Osteocyte (in vitro differentiated cells): ENCODE results near the gene C11orf98. TPM values are rescaled to one million over a fixed set of nuclear protein-coding genes. Genes with fewer than 3 reads are reported as not detected.

Source experiments
- DNase-seq: peaks from one replicate; pipeline ENCODE4 v3.0.0; 2021; ENCODE audit warnings: mixed read lengths; ENCODE audit not compliant: unreplicated experiment; ENCODE audit errors: extremely low spot score
- H3K27ac Mint-ChIP-seq: one replicate; pipeline ENCODE4 v1.8.0; 2021; ENCODE audit warnings: mild to moderate bottlenecking, mixed read lengths; ENCODE audit not compliant: unreplicated experiment
- H3K27me3 Mint-ChIP-seq: one replicate; pipeline ENCODE4 v1.8.0; 2021; ENCODE audit warnings: mixed read lengths; ENCODE audit not compliant: unreplicated experiment
- H3K36me3 Mint-ChIP-seq: one replicate; pipeline ENCODE4 v1.8.0; 2021; ENCODE audit warnings: mixed read lengths; ENCODE audit not compliant: unreplicated experiment
- H3K4me1 Mint-ChIP-seq: one replicate; pipeline ENCODE4 v1.8.0; 2021; ENCODE audit warnings: mixed read lengths; ENCODE audit not compliant: unreplicated experiment
- H3K4me3 Mint-ChIP-seq: one replicate; pipeline ENCODE4 v1.8.0; 2021; ENCODE audit warnings: mild to moderate bottlenecking, moderate library complexity, mixed read lengths; ENCODE audit not compliant: unreplicated experiment
- H3K9me3 Mint-ChIP-seq: one replicate; pipeline ENCODE4 v1.8.0; 2021; ENCODE audit warnings: mixed read lengths; ENCODE audit not compliant: unreplicated experiment
- total RNA-seq: library from RNA; stranded (reverse); gene quantifications from 2 replicates; pipeline ENCODE4 v1.2.1, GENCODE V29; 2021
- TF ChIP-seq, protein P1 (sequence below): fragments of 200-600 bp; sonication (generic); IDR thresholded peaks from 2 replicates; pipeline ENCODE4 v1.5.0; 2021; ENCODE audit warnings: antibody characterized with exemption, mild to moderate bottlenecking, moderate library complexity

The C11orf98 gene
- total RNA-seq, 1 donor from 2014 or later: 56.3 TPM

DNA sequence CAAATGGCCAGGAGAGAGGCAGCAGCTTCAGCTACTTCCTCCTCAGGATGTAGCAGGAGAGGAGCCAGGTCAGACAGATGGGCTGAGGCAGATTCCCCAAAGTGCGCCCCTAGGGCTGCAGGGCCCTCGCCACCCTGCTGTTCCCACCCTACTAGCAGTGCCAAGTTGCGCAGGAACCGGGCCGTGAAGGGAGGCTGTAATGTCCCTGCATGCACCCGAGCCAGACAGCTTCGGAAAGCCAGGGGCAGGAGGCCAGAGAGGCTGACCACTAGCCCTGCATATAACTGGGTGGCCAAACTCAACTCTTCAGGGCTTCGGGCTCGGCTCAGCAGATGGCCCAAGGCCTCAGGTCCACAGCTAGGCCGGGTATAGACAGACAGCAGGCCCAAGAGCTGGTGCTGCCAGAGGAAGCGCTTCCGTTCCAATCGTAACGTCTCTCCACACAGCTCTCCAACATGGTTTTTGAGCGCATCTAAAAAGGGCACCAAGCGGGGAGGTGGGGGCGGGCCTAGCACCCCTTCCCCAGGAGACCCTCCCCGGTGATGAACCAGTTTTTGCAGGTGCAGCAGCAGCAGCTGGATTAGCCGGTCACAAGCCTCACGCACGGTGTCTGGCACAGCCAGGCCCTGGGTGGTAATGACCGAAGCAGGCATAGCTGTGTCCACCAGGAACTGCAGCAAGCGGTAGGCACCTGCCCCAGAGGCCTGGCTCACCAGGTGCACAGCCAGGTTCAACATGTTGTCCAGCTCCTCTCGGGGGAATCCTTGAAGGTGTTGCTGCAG lies 16.6 kb downstream of the C11orf98 start:
- H3K4me3 Mint-ChIP-seq: no peak overlapping the region
- DNase-seq: no peak
- H3K27me3 Mint-ChIP-seq: no peaks in the 10 kb centered on the region
- no peaks in the 10 kb centered on the region for H3K9me3 Mint-ChIP-seq
- TF ChIP-seq, protein P1, sequence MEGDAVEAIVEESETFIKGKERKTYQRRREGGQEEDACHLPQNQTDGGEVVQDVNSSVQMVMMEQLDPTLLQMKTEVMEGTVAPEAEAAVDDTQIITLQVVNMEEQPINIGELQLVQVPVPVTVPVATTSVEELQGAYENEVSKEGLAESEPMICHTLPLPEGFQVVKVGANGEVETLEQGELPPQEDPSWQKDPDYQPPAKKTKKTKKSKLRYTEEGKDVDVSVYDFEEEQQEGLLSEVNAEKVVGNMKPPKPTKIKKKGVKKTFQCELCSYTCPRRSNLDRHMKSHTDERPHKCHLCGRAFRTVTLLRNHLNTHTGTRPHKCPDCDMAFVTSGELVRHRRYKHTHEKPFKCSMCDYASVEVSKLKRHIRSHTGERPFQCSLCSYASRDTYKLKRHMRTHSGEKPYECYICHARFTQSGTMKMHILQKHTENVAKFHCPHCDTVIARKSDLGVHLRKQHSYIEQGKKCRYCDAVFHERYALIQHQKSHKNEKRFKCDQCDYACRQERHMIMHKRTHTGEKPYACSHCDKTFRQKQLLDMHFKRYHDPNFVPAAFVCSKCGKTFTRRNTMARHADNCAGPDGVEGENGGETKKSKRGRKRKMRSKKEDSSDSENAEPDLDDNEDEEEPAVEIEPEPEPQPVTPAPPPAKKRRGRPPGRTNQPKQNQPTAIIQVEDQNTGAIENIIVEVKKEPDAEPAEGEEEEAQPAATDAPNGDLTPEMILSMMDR: no peak
- H3K27ac Mint-ChIP-seq: no peak overlapping the region
- H3K4me1 Mint-ChIP-seq: peaks cover 27% of the 10 kb centered on the region
- peaks cover 7% of the 10 kb centered on the region for H3K36me3 Mint-ChIP-seq

DNA sequence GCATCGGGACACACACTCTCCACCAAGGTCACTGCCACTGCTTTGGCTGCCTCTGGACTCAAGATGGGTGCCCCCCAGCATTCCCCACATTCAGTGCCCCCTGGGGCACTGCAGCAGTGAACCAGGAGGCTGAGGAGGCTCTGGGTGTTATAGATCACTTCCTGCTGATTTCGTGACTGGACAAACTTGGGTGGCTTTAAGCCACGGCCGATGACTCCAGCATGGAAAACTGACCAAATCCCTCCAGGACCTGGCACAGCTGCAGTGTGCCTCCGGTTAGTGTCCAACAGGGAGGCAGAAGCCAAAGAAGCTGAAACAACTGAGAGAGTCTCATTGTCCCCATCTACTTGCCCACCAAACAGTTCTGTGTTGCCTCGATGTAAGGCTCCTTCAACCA lies 17.4 kb downstream of the C11orf98 start:
- no peaks in the 10 kb centered on the region for H3K9me3 Mint-ChIP-seq
- H3K4me3 Mint-ChIP-seq: no peak overlapping the region
- H3K27me3 Mint-ChIP-seq: no peaks in the 10 kb centered on the region
- H3K4me1 Mint-ChIP-seq: peaks cover 25% of the 10 kb centered on the region
- no peak for DNase-seq
- H3K36me3 Mint-ChIP-seq: peaks cover 7% of the 10 kb centered on the region
- TF ChIP-seq, protein P1: no peak
- peak overlapping the region; percentile 57 for H3K27ac Mint-ChIP-seq

DNA sequence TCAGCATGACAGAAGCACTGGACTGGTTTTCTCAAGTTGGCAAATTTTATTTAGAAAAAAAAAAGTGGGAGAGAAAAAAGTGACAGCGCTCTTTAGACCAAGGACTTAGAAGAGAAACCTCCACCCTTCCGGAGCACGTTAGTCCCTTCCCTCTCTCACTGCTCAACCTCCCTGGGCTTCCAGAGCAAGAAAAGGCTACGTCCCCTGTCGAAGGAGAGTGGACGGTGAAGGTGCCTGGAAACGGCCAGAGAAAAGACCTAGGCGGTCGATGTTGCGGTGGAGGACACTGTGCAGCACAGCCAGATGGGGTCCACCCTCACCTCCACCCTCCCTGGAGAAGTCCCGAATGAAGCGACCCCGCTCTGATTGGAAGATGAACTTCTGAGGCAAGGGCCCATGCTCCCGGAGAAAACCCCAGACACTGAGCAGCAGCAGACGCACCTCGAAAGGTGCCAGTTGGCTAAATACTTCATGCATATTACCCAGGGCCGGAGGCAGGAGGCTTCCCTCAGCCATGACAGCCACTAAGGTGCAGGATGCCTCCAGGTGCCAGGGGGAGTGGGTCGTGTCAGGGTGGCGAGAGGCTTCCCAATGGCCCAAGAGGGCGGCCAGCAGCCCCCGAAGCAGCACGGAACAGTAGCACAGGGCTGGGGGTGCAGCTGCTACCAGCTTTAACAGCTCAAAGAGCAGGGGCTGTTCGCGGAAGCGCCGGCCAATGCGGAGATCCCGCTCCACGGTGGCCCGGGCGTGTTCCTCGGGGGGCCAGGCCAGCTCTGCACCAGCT lies 18.0 kb downstream of the C11orf98 start:
- no peaks in the 10 kb centered on the region for H3K9me3 Mint-ChIP-seq
- TF ChIP-seq, protein P1: no peak
- peak overlapping the region; percentile 97 for H3K4me3 Mint-ChIP-seq
- H3K4me1 Mint-ChIP-seq: peaks cover 20% of the 10 kb centered on the region
- H3K27me3 Mint-ChIP-seq: no peaks in the 10 kb centered on the region
- peaks cover 7% of the 10 kb centered on the region for H3K36me3 Mint-ChIP-seq
- peak overlapping the region; percentile 93 for H3K27ac Mint-ChIP-seq
- DNase-seq: no peak

DNA sequence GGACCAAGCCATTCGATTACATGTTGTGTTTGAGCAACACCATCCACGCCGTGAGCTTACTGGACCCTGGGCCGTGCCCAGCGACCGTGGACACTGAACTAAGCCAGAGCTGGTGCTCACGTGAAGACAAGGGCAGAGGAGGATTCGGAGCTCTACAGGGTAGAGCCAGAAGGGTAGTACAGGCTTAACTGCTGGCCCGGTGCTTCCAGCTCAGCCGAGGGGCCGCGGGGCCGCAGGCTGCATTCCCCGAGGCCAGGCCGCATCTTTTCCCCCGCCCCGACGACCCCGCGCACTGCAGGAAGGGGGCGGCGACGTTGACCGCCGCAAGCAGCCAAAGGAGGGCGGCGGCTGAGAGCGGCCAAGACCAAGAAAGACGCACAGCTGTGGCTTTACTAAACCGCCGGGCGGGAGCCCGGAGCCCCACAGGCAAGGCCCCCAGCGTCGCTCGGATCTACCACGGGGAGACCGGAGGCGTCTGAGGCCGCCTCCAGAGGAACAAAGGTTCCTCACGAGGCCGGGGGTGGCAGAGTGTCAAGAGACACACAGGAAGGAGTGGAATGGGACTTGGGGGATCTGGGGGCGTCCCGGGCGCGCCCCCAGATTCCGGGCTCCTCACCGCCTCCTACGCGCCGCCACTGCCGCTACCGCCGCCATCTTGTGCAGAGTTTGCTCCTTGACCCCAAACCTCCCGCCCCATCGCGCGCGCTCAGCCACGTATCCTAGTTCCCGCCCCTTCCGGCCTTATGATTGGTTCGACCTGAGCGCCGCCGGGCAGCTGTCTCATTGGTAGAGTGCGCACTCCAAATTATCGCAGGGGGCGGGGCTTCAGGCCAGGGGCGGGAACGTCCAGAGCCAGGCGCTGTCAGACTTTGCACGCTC lies 18.8 kb downstream of the C11orf98 start, which contains the start of gene GANAB:
TSS of gene GANAB (minus strand) at position 668 of the 879 bp plus-strand sequence. CDS start at position 654, 14 bp downstream.
- H3K27me3 Mint-ChIP-seq: no peaks in the 10 kb centered on the region
- H3K27ac Mint-ChIP-seq: peak within 1 kb of the TSS; percentile 93
- DNase-seq: peak; percentile 99
- no peaks in the 10 kb centered on the region for H3K9me3 Mint-ChIP-seq
- peak within 1 kb of the TSS; percentile 97 for H3K4me3 Mint-ChIP-seq
- H3K4me1 Mint-ChIP-seq: peaks cover 20% of the 10 kb centered on the region
- H3K36me3 Mint-ChIP-seq: peaks cover 7% of the 10 kb centered on the region
- TF ChIP-seq, protein P1: no peak
